Right lobe of liver (tissue), 4 donors: ENCODE results near the gene CSTF1.

ENCODE experiments used
- POLR2A ChIP-seq: fragments of 450-650 bp; IDR thresholded peaks from one replicate; pipeline ENCODE4 v1.6.1; 2017; ENCODE audit warnings: antibody characterized with exemption, mild to moderate bottlenecking
- TF ChIP-seq, protein P1 (sequence below), 4 donors: fragments of 200-600 bp in 3 of 4; fragments of 450-650 bp in 1 of 4; IDR thresholded peaks; one replicate each; pipeline versions ENCODE4 v1.5.1 to v1.8.0; 2016 to 2022; ENCODE audit warnings: antibody characterized with exemption in 4 of 4, mild to moderate bottlenecking in 2 of 4
- donor health status: DM: no; HTN: no; CAD: no.
- donor health status: DM: no; HTN: no; CAD: no.
- donor health status: DM: no; HTN: yes; CAD: no.

DNA sequence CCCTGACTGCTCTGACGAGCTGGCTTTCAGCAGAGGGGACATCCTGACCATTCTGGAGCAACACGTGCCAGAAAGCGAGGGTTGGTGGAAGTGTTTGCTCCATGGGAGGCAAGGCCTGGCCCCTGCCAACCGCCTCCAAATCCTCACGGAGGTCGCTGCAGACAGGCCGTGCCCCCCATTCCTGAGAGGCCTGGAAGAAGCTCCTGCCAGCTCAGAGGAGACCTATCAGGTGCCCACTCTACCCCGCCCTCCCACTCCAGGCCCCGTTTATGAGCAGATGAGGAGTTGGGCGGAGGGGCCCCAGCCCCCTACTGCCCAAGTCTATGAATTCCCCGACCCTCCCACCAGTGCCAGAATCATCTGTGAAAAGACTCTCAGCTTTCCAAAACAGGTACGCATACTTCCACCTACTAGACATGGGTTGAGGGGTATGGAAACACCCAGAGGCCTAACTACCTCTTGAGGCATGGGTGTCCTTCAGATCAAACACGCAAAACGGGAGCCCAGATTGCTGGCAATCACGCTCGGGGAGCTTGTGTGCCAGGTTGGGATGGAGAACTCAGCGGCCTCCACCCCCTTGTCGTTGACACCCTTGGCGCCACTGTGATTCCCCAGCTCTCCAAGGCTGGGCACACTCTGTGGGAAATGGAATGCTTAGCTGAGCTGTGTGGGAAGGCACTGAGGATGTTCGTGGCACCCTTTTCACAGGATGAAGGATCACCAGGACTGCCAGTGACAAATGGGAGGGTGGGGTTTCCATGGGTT, 44.9 kb downstream of the CSTF1 start:
- TF ChIP-seq, protein P1, sequence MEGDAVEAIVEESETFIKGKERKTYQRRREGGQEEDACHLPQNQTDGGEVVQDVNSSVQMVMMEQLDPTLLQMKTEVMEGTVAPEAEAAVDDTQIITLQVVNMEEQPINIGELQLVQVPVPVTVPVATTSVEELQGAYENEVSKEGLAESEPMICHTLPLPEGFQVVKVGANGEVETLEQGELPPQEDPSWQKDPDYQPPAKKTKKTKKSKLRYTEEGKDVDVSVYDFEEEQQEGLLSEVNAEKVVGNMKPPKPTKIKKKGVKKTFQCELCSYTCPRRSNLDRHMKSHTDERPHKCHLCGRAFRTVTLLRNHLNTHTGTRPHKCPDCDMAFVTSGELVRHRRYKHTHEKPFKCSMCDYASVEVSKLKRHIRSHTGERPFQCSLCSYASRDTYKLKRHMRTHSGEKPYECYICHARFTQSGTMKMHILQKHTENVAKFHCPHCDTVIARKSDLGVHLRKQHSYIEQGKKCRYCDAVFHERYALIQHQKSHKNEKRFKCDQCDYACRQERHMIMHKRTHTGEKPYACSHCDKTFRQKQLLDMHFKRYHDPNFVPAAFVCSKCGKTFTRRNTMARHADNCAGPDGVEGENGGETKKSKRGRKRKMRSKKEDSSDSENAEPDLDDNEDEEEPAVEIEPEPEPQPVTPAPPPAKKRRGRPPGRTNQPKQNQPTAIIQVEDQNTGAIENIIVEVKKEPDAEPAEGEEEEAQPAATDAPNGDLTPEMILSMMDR (IDR thresholded peaks at IDR 0.05), result no peak
- no peak for TF ChIP-seq POLR2A
